ENCODE measurements around the gene STK10.

The STK10 gene

GRCh38 chr5:172188893-172189692, 1.1 kb upstream of the STK10 start:
- DNase-seq, result no peak

DNA sequence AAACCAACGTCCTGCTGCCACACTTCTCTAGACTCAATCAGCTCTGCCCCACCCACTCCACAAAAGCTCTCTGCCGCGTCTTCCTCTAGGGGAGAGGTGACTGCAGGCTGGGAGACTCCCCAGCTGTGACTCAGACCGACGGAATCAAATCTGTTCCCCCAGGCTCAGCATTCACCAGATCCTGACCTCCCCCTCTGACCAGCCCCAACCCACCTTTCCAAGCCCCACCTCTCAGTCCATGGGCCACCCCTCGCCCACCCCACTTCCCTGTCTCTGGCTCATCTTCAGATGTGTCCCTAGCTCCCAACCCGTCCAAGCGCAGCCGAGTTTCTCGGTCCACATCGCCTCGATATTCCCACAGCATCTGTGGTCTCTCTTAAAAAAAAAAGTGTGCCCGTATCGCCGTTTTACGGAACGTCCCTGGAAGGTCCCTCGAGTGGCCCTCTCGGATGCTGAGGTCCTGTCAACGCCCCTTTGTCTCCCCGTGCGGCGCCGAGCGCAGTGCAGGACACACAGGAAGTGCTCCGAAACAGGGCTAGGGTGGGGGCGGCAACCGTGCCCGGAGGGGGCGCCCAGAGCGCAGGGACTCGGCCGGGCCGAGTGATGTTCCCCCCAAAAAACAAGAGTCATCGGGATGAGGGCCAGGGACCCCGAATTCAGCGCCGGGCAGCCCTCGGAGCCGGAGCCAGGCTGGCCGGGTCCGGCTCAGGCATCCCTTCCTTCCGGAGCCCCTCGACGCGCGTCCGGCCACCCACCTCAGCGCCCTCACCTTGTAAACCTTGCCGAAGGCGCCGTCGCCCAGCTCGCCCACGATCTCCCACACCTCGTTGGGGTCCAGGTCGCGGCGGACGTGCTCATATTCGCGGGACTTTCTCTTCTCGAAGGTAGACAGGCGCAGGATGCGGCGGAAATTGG, 649 bp downstream of the STK10 start:
- peak; percentile 52 to 74 (median 68) for DNase-seq

- DNase-seq, result no peak
These were observed 1.8 kb downstream of the STK10 start for GRCh38 chr5:172186114-172186695.

DNA sequence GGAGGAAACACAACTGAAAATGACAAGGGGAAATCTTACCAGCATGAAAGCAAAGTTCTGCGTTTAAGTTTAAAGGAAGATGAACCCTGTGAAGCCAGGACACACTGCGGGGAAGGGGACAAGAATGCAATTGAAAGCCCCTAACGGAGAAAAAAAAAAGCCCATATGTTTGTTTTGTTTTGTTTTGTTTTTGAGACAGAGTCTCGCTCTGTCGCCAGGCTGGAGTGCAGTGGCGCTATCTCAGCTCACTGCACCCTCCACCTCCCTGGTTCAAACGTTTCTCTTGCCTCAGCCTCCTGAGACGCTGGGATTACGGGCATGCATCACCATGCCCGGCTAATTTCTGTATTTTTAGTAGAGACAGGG, 2.9 kb downstream of the STK10 start:
- DNase-seq, result peak in 2 of 5 donors; percentile 17 to 31

GRCh38 chr5:172183881-172184280, 4.1 kb downstream of the STK10 start:
- DNase-seq, result no peak

DNA sequence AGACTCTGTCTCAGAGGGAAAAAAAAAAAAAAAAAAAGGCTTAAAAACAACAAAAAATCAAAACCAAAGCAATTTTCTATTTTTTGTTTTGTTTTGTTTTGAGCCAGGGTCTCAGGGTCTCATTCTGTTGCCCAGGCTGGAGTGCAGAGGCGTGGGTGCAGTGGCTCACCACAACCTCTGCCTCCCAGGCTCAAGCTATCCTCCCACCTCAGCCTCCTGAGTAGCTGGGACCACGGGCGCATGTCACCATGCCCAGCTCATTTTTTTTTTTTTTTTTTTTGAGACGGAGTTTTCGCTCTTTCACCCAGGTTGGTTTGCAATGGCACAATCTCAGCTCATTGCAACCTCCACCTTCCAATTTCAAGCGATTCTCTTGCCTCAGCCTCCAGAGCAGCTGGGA, 5.7 kb downstream of the STK10 start:
- no peak for DNase-seq

- peak in 3 of 5 donors; percentile 24 to 44 (median 37) for DNase-seq
These were observed 7.1 kb downstream of the STK10 start for GRCh38 chr5:172180936-172181335.

- peak in 4 of 5 donors; percentile 38 to 83 (median 47) for DNase-seq
These were observed 8.7 kb downstream of the STK10 start for GRCh38 chr5:172178991-172179989.

DNA sequence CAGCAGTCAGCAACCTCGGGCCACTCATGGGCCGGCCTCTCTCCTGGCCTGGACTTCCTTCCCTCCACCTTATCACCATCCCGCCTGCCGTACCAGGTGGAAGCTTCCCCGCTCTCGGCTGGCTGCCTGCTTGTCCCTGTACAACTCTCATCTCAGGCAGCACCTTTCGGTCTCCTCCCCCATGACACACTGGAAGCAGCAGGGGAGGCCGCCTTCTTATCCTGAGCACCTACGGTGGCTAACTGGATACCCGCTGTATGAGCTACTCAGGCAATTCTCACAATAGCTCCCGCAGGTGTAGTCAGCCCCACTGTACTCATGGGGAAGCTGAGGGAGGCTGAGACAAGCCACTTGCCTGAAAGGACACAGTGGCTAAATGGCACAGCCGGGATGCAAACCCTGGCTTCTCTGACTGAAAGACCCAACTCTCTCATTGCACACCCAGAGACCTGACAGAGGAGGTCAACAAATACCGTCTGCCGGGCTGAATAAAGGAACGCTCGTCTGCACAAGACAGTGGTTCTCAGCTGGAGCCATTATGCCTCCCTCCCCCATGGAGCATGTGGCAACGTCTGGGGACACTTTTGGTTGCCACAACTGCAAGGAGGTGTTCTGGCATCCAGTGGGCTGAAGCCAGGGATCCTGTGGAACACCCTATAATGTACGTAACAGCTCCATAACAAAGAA, 9.6 kb downstream of the STK10 start:
- DNase-seq, result no peak

DNA sequence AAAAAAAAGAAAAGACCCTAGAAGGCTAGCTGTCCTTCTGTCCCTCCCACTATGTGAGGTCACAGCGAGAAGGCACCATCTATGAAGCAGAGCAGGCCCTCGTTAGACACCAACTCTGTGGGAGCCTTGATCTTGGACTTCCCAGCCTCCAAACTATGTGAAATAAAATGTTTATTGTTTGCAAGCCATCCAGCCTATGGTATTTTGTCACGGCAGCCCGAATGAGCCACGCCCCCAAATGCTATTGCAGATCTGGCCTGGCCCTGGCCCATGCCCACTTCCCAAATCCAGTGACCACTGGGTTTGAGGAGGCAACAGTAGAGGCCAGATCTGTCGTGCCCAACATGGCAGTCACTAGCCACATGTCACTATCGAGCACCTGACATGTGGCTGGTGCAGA, 10.8 kb downstream of the STK10 start:
- no peak for DNase-seq

- DNase-seq, result peak; percentile 79 to 97 (median 86)
These were observed 12.7 kb downstream of the STK10 start for GRCh38 chr5:172175263-172175719.

GRCh38 chr5:172173564-172174153, 14.4 kb downstream of the STK10 start:
- peak; percentile 34 to 88 (median 53) for DNase-seq

DNA sequence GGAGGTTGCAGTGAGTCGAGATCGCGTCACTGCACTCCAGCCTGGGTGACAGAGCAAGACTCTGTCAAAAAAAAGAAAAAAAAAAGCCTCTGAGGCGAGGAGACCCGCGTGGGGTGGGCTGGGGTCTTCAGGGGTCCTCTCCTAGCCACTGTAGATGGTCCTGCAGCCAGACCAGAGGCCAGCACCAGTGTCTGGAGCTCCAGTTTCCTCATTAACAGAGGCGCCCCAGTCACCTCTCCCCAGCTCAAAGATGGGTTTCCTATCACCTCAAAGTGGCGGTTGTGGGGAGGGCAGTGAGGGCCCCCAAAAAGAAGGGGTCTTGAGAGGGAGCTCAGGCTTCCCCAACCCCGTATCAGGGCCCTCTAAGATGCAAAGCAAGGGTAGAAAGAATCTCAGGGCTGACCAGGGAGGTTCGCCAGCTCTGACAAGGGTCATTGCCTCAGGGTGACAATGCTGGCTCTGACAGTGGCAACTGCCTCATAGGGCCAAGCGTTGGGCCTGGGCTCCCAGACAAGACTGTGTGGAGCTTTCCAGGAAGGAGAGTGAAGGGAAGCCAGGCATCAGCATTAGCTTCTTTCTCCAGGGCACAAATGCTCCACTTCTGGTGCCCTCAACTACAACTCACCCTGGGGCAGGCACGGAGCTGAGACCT, 15.0 kb downstream of the STK10 start:
- DNase-seq, result no peak

- no peak for DNase-seq
These were observed 16.9 kb downstream of the STK10 start for GRCh38 chr5:172171118-172171517.

GRCh38 chr5:172170251-172170701, 17.7 kb downstream of the STK10 start:
- peak in 1 of 5 donors; percentile 44 for DNase-seq

DNA sequence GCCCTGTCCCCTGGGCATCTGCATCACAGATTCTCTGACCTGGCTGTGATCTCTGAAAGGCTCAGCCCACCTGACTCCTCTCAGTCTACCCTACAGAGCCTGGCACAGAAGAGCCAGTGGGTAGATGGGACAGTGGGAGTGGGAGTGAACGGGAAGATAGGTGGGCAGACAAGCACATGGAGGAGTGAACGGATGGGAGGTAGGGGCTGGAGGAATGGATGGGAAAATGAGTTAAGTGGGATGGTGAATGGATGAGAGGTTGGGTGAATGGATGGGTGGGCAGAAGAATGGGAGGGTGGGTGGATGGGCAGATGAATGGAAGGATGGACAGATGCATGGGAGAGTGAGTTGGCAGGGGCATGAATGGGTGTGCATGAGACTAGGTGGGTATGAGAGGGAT, 18.8 kb downstream of the STK10 start:
- no peak for DNase-seq

- no peak for DNase-seq
These were observed 19.7 kb downstream of the STK10 start for GRCh38 chr5:172168311-172168710.

GRCh38 chr5:172167895-172168294, 20.1 kb downstream of the STK10 start:
- no peak for DNase-seq

GRCh38 chr5:172166030-172166826, 21.8 kb downstream of the STK10 start:
- no peak for DNase-seq

Data from T-helper 1 cell (primary cell).